ENCODE measurements around the gene PLA2G2E.

GRCh38 chr1:19884312-19884711 is 39.1 kb downstream of the PLA2G2E start:
- TF ChIP-seq CTCF (IDR thresholded peaks at IDR 0.05), result no peak
- no peak for TF ChIP-seq POLR2A (IDR thresholded peaks at IDR 0.05)

Measured in lower leg skin (tissue), 3 donors.